HG03095 (cell line): ENCODE measurements around the gene MIXL1.
"Not testable (repeated sequence)": the region's sequence is repeated elsewhere in the genome, so short reads cannot be mapped to it uniquely, and the experiment has no call there.

Experiments
- ATAC-seq: cut with Tn5 transposase; IDR thresholded peaks from one replicate; pipeline ENCODE4 v1.9.1; 2021; ENCODE audit warnings: moderate library complexity; ENCODE audit not compliant: unreplicated experiment

The MIXL1 gene

GRCh38 chr1:226223157-226223785, at the start of gene MIXL1:
Gene MIXL1 (plus strand): TSS chr1:226223664. CDS start chr1:226223682, 18 bp downstream.
- peak; percentile 46 for ATAC-seq

GRCh38 chr1:226176870-226177269, 46.6 kb upstream of the MIXL1 start:
- no peak for ATAC-seq

- ATAC-seq = no peak
Measured at GRCh38 chr1:226181996-226182714, 41.3 kb upstream of the MIXL1 start.

GRCh38 chr1:226185141-226186036, 38.1 kb upstream of the MIXL1 start:
- ATAC-seq = no peak

DNA sequence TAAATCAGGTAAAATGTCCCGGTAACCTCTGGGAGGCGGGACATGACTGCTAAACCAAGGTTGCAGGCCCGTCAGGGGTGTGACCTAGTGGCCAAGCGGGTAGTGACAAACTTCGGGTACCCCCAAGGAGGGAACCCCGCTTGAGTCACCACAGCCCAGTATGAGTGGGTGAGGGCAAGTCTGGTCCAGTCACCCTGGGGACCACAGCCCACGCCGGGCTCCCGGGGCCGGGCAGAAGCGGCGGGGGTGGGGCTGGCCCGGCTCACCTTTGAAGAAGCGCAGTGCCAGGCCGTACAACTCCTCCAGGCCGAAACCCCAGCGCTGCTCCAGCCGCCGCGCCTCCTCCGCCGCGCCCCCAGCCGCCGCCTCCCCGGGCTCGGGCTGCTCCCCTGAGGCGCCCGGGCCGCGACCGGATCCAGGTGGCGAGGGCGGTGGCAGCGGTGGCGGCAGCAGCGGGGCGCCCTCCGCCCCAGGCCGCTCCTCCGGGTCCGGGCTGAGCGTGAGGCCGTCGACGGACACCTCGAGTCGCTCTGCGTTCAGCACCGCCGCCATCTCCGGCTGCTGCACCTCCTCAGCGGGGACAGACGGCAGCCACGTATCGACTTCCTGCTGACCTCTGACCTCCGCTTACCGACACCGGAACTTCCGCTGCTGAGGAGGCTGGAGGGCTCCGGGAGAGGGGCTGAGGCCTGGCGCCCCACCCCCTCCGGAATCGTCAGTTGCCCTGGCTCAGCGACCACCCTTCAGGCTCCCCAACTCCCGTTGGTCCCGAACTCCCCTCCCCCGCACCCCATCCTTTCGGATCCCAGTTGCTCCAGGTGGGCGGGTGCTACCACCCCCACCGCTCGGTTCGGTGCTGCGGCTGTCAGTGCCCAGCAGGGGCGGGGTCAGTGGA, 37.1 kb upstream of the MIXL1 start, which contains the start of gene ACBD3:
ACBD3 (minus strand) TSS at position 618 of the 895 bp plus-strand sequence; CDS start at position 552, 66 bp downstream.
- ATAC-seq = peak; percentile 96

GRCh38 chr1:226187019-226187322, 36.5 kb upstream of the MIXL1 start:
- no peak for ATAC-seq

GRCh38 chr1:226187380-226187779, 36.1 kb upstream of the MIXL1 start:
- no peak for ATAC-seq

DNA sequence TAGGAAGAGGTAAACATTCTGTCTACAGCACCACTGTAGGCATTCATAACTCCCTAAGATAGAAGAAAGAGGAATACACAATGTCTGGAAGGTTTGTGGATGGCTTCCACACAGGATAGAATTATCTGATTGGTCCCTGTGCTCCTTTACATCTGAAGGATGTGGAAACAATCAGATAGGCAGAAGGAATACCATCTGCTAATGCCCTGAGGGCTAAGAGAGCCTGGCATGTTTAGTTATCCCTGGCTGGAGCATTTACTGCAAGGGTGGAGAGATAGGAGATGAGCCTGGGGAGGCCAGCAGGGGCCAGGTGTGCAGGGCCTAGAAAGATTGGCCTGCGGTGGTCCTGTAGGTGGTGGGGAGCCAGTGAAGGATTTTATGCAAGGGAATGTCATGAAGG, 28.3 kb upstream of the MIXL1 start:
- no peak for ATAC-seq

GRCh38 chr1:226199971-226200370, 23.5 kb upstream of the MIXL1 start:
- no peak for ATAC-seq

DNA sequence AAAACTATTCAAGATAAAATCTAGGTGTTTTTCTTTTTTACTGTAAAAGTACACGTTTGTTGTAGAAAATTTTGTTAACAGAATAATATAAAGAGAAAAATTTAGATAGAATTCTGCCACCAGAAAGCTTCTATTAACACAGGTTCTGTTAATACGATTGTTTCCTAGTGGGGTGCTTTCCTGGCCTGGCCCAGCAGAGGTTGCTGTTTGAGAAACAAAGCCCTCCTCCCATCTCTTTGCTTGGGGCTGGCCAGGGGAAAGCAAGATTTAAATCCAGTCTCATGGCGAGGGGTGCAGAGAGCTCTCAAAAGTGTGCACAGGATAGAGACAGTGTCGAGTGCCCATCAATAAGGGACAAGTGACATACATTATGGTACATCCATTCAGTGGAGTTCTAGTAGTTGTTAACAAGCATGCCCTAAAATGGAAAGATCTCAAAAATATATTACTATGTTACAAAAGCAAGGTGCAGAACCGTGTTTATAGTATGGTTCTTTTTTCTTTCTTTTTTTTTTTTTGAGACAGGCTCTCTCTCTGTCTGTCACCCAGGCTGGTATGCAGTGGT, 22.4 kb upstream of the MIXL1 start:
- ATAC-seq = no peak

GRCh38 chr1:226202246-226202645, 21.2 kb upstream of the MIXL1 start:
- no peak for ATAC-seq

DNA sequence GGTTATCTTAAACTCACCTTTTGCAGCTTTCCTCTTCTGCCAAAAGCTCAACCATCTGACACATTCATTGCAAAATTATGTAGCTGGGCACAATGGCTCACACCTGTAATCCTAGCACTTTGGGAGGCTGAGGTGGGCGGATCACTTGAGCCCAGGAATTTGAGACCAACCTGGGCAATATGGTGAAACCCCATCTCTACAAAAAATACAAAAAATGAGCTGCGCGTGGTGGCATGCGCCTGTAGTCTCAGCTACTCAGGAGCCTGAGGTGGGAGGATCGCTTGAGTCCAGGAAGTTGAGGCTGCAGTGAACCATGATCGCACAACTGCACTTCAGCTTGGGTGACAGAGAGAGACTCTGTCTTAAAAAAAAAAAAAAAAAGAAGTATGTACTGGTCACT, 20.8 kb upstream of the MIXL1 start:
- ATAC-seq = not testable (repeated sequence)

DNA sequence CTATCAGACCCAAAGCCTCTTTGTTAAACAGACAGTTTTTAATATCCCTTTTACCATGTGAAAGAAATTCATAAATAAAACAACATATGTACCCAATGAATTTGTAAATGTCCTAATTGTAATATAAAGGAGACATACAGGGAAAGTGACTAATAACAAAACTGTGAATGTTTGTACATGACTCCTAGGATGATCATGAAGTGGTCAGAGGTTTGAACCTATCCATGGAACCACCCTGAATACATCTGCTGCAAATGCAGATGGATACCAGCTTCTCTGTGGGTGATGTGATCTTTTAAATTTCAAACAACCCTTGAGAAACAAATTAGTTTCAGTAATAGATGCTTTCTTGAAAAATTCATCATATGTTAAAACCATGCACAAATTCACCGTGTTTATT, 20.2 kb upstream of the MIXL1 start:
- no peak for ATAC-seq

DNA sequence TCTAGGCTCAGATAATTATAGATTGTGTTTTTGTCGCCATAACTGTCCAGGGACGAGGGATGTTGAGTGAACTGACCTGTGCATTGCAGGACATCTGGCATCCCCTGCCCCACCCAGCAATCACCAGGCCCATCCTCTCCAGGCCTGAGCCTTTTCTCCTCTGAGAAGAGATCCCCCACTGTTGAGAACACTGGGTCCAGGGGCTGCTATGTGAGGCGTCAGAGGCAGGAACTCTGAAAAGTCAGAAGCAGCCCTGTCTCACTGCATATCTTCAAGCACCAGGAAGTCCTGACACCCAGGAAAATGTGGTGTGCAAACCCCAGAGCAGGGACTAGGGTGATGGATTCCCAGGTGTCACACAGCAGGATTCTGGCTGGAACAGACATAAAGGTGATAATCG, 19.8 kb upstream of the MIXL1 start:
- ATAC-seq = no peak

DNA sequence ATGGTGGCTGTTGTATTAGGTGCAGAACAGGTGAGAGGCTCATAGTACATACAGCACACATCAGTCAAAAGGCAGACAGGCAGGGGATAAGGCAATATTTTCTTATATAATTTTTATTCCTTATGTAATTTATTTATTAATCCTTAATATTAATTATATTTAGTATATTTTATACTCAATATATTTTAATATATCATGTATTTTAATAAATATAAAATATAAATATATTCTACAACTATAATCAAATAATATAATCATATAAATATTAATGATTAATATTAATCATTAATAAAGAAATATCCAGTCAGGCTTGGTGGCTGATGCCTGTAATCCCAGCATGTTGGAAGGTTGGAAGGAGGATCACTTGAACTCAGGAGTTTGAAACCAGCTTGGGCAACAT, 19.3 kb upstream of the MIXL1 start:
- no peak for ATAC-seq

GRCh38 chr1:226207048-226207447, 16.4 kb upstream of the MIXL1 start:
- no peak for ATAC-seq

GRCh38 chr1:226209307-226210059, 14.0 kb upstream of the MIXL1 start:
- no peak for ATAC-seq

- ATAC-seq = no peak
Measured at GRCh38 chr1:226210571-226211176, 12.8 kb upstream of the MIXL1 start.

GRCh38 chr1:226211181-226211821, 12.2 kb upstream of the MIXL1 start:
- ATAC-seq = no peak
